HG03175 (cell line): ENCODE data around the gene IVNS1ABP.
"Not testable (repeated sequence)": the region's sequence is repeated elsewhere in the genome, so short reads cannot be mapped to it uniquely, and the experiment has no call there.

Experiments
- ATAC-seq: cut with Tn5 transposase; IDR thresholded peaks from one replicate; pipeline ENCODE4 v1.9.1; 2021; ENCODE audit warnings: mild to moderate bottlenecking, moderate library complexity; ENCODE audit not compliant: unreplicated experiment

Gene IVNS1ABP

DNA sequence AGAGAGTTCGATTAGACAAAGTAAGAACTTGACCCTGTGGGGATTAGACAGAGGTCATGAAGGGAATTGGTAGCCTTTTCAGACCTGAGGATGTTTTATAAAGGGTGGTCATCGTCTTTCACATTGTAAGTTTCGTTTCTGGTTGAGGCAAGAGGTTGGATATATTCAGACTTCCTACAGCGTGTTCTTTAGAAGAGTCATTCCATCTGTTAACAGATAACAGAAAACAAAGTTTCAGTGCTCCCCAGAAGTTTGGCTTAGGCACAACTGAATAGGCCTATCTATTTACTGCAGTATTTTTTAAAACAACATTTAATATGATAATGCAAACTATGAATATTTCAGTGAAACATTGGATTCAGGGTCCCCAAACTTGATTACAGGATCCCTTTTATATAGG is 17.1 kb upstream of the IVNS1ABP start:
- no peak for ATAC-seq

DNA sequence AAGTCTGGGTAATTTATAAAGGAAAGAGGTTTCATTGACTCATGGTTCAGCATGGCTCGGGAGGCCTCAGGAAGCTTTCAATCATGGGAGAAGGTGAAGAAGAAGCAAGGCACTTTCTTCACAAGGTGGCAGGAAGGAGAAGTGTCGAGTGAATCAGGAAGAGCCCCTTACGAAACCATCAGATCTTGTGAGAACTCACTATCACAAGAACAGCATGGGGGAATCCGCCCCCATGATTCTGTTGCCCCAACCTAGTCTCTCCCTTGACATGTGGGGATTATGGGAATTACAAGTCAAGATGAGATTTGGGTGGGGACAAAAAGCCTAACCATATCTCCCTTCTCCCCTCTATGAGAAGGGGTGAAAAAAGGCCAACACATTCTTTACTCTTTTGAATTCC is 11.2 kb upstream of the IVNS1ABP start:
- ATAC-seq, result no peak

DNA sequence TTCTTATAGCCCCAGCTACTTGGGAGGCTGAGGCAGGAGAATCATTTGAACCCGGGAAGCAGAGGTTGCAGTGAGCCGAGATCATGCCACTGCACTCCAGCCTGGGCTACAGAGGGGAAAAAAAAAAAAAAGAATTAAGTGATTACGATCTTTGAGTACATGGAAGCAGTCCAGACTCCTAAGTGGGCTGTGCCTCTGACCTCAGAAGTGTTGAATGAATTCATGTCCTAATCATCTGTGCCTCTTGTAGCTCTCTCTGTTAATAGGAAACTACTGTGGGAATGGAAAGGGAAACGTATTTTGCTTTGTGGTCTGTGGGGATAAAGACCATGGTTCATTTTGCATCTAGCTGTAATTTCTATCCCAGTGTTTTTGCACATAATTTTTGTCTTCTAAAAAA is 8.4 kb upstream of the IVNS1ABP start:
- no peak for ATAC-seq

DNA sequence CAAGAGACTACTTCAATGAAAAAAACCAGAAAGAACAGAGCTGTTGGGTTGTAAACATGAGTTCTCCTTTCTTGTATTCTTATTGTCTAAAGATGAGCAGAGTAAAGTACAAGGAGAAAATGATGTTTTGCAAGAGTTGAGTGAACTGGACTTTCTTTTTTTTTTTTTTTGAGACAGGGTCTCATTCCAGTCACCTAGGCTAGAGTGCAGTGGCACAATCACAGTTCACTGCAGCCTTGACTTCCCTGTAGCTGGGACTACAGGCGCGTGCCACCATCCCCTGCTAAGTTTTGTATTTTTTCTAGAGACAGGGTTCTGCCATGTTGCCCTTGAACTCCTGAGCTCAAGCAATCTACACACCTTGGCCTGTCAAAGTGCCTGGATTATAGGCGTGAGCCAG is 7.1 kb upstream of the IVNS1ABP start:
- ATAC-seq, result no peak

DNA sequence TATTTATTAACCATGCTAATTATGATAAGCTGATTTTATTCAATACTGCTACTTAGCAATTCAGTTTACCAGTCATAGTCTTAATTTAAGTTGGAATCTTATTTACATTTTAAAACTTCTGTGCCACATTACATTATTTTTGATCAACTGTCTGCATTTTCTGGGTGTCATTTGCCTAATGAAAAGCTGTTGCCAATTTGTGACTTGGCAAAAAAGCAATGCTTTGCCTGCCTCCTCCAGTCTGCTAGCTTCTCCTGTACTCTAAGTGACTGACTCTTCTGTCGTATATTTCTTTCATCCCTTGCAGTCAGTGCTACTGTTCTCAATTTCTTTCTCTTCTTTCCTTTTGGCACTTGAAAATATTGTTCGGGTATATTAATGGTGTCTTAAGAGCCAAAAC is 5.6 kb upstream of the IVNS1ABP start:
- ATAC-seq, result no peak

DNA sequence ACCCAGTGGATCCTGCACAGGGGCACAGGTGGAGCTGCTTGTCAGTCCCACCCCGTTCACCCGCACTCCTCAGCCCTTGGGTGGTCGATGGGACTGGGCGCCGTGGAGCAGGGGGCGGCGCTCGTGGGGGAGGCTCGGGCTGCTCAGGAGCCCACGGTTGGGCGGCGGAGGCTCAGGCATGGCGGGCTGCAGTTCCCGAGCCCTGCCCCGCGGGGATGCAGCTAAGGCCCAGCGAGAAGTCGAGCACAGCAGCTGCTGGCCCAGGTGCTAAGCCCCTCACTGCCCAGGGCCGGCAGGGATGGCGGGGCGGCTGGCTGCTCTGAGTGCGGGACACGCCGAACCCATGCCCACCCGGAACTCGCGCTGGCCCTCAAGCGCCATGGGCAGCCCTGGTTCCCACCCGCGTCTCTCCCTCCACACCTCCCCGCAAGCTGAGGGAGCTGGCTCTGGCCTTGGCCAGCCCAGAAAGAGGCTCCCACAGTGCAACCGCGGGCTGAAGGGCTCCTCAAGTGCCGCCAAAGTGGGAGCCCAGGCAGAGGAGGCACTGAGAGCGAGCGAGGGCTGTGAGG is 4.7 kb upstream of the IVNS1ABP start:
- not testable (repeated sequence) for ATAC-seq

DNA sequence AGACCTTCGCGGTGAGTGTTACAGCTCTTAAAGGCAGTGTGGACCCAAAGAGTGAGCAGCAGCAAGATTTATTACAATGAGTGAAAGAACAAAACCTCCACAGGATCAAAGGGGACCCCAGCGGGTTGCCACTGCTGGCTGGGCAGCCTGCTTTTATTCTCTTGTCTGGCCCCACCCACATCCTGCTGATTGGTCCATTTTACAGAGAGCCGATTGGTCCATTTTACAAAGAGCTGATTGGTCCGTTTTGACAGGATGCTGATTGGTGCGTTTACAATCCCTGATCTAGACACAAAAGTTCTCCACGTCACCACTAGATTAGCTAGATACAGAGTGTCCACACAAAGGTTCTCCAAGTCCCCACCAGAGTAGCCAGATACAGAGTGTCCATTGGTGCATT is 4.1 kb upstream of the IVNS1ABP start:
- ATAC-seq, result not testable (repeated sequence)

DNA sequence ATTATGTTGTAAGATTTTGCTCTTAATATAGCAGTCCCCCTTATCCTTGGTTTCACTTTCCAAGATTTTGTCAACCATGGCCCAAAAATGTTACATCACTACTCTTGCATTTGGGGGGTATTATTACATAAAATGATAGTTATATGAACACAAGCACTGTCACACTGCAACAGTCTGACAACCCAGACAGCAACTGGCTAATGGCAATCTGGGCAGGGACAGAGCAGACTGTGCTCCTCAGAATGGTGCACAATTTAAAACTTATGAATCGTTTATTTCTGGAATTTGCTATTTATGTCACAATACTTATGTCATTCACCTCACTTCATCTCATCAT is 2.1 kb upstream of the IVNS1ABP start:
- ATAC-seq, result no peak

DNA sequence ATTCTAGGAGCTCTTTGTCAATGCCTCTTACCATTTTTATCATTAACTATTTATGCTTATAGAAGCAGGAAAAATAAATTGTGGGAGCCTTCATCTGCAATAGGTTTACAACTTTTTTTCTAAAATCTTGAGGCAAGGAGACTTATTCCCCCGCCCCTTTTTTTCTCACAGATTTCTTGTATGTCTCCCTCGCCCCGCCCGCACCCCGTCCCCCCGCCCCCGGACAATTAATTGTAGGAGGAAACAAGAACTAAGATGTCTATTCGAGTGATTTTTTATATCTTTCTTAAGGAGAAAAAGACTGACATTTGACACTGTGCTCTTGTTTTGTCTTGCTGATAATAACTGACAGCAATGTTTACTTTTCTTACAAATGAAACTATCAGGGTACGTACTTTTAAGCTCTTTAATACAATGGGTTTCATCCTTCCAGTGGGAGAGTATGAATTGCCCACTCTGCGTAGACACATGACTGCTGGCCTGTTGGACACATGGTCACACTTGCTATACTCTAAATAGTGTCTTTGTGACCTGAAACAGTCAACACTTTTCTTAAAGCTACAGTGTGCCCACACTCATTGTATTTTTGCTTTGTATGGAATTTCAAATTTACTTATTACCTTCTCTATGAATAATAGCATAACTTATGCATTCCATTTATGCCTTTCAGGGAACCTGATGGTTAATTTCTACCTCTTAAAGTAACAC is 1.5 kb upstream of the IVNS1ABP start:
- ATAC-seq, result no peak

DNA sequence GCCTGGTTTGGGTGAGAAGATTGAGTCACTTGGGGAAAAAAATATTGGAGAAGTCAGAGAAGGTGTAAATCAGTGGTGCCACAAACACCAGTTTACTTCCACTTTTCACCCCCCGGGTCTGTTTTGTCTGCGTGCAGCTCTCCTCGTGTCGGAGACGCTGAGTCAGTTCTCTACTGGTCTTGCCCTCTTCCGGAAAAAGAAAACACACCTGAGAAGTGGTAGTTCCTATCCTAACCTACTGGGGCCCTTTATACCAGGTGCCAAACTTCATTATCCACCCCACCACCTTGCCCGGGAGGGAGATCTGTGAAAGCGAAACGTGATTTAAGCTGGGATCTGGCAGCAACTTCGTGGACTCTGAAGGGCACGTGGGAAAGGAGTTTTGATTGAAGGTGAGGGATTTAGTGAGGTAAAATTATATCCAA is 855 bp upstream of the IVNS1ABP start:
- peak; percentile 55 for ATAC-seq

DNA sequence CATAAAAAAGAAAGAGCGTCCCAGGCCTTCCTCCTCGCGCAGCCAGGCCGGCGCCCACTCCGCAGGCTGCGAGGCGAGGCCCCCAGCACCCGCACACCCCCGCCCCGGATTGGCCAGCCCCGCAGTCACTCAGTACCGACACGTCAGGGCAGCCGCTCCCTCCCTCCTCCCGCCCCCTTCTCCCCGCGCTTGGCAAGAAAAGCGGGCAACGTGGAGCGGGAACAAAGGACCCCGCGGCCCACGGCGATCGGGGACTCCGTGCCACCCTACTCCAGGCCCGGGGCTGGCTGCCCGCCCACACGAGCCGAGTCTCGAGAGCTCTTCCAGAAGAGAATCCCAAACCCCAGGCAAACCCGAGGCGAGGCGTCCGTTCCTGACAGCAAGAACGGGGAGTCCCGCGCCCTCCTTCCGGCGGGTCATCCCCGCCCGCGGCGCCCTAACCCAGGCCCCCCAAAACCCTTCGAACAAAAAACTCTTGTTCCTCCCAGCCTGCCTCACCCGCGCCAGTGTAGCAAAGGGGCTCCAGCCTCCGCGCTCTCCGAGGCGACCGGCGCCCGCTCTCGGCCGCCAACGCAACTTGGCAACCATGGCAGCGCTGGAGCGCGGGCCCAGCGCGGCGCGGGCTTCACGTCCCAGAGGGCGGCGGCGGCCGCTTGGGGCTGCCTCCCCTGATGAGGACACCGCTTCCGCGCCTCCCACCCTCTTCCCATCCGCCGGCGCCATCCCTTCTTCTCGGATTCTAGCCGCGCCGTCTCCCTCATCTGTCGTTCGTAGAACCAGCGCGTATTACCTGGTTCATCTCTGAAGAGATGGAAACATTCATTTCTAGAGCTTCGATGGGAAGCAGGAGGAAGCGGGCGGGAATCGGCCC is 645 bp downstream of the IVNS1ABP start:
- peak; percentile 46 for ATAC-seq

DNA sequence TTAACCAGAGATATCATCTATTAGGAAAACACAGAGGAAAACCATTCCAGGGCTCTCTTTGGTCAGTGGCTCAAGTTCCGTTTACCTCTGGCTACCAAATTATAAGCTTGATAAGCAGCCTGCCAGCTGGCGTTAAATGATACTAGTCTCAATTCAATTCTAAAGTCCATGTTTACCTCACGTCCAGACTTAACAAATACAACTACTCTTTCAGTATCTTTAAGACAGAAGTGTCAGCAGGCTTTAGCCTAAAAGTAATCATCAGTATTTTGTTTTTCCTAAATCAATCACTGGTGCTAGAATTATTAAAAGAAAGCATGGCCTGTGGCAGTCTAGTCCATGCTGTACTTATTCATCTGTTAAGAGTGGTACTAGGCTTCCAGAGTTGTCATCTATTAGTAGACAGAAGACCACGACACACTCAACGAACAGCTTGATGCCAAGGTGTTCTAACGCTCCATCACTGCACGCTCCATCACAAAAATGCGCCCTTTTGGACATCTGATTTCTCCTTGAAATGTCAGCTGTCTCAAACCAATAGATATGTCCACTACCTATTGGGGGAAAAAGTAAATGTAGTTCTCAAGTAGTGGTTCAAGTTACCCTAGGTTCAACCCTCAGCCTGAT is 1.5 kb downstream of the IVNS1ABP start:
- ATAC-seq, result no peak

DNA sequence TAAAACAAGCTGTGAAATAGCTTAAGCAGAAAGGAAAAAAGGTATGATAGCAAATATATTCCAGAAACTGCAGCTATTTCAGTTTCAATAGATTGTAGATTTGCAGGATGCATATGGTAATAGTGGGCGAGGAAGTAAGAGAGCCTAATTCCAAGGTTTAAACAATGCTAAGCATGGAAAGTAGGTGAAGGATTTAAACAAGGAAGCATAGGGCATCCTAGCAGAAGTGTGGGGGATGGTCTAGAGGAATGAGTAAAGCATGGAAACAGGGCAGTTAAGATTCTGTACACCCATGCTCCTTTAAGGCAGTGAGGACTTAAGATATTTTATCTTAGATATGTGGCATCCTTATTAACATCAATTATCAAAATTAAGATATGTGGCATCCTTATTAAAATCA is 2.6 kb downstream of the IVNS1ABP start:
- no peak for ATAC-seq

DNA sequence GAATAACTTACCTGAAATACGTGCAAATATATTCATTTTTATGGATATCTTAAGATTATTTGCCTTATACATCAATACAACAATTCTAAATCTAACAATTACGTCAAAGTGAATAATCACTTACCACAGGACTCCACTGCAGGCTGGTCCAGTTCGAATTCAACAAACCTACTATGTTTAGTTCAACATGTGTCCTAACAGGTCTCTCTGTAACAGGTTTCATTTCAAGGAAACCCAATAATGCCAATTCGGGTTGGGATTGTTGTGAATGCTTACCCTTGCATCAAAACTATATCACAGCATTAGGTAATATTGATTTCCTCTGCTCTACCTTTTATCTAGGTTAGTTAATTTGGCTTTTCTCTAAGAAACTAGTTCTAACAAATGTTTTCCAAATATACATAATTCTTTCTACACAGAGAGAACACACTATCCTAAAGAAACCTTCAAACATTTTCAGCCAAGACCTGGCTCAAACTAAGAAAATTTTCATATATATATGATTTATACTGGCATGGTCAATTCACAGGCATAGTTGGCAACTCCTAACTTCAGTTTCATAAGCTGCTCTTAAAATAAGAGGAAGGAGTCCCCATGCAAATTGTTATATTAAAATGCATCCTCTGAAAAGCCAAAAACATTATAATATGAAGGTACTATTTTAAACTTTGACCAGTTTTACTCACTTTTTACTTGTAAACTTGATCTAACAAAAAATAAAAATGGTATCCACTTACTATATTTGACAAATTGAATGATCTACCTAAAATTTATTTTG is 4.5 kb downstream of the IVNS1ABP start:
- ATAC-seq, result no peak

DNA sequence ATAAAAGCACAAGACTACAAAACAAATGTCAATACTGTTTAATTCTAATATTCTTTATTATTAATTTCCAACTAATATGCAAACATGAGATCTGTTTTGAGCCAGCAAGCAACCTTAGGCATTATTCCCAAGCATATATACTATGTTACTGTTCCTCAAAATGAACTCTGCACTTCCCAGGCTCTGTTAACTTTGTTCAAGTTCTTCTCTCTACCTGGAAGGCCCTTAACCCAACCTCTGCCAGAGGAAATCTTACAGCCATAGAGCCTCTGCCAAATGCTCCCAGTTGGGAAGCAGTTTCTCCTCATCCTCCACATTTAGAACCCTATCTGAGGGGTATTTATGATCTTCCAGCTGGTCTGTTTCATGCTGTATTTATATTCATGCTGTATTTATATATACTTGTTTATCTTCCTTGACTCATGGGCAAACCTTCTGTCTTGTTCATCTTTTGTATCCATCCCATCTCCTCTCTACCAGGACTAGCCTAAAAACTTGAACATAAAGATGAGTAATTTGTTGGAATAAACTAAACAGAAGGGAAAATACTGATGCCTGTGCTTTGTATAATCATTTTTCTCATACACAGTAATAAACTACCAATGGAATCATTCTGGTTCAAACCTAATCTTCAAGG is 5.3 kb downstream of the IVNS1ABP start:
- no peak for ATAC-seq

DNA sequence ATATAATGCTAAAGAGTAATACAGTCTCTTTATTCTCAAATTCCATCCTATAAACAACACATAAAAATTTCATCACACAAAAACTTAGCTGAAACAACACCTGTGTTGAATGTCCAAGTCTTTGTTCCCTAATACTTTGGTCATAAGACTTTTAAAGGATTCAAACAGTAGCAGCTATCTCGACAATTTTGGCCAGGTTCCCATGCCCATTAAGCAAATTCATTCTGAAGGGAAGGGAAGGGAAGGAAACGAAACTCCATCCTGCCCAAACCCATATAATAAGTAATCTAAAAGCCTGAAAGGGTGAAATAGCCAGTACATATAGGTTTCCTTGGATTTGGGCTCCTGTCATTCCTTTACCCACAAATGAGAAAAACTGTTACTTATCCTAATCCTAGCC is 7.5 kb downstream of the IVNS1ABP start:
- ATAC-seq, result no peak

DNA sequence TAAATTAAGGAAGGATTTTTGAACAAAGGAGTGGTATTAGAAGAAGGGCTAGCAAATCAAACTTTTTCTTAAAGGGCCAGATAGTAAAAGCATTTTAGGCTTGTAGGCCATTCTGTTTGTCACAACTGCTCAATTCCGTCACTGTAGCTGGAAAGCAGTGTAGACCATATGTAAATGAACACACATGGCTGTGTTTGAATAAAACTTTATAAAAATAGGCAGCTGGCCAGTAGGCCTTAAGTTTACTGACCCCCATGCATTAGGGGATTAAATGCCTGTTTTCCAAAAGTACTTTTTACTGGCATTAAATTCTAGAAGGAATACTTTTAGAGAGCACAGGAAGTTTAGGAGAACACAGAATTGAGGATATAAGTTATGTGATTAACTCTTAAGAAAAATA is 8.9 kb downstream of the IVNS1ABP start:
- no peak for ATAC-seq

DNA sequence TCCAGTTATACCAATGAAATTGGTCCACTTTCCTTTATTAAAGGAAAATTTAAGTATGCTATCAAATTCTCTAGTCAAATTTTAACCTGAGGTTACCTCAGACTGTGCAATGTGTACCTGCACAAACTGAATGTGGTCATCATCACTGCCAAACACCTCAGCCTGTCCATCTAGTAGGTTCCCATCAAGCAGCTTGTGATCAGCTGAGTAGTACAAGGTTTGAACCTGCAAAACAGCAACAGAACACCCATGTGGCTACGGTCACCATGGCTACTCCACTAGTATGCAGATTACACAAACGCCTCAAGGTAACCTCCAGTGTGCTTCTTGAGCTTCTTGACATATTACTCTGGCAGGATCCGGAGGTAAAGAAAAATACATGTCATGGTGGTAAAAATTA is 11.6 kb downstream of the IVNS1ABP start:
- no peak for ATAC-seq

DNA sequence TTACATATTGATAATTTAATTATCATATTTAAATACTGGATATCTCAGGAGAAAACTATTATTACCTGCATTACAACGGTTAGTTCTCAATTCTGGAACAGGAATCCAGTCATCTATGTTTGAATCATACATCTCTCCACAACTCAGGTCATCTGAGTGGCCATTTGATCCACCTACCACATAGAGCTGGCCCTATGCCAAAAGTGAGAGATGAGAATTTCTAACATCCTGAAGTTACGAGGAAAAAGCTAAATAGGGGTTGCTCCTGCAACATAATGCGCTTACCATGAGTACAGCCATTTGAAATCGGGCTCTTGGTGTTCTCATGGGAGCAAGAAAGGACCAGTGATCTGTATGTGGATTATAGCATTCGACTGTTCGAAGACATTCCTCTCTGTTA is 16.9 kb downstream of the IVNS1ABP start:
- ATAC-seq, result no peak

DNA sequence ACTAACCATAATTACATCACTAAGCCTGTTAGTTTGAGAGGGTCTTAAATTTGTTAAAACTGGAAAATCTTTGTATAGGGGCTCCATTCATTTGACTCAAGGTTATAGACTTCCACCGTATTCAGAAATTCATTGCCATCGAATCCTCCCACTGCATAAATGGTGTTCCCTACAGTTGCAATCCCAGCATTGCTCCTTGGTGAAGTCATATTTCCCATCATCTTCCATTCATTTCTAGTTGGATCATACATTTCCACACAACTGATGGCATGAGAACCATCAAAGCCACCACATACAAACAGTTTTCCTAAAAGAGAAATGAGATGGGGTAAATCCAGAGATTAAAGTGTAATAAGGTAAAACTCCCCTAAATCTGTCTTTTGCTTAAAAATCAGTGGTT is 19.1 kb downstream of the IVNS1ABP start:
- ATAC-seq, result no peak
